ENCODE results near the gene CDC42BPB.
A peak's percentile ranks its signal among the peaks of the same experiment; 100 is the strongest.

CDC42BPB gene

GRCh38 chr14:102907980-102908730, 149.2 kb downstream of the CDC42BPB start:
- peak; percentile 55 for DNase-seq

DNA sequence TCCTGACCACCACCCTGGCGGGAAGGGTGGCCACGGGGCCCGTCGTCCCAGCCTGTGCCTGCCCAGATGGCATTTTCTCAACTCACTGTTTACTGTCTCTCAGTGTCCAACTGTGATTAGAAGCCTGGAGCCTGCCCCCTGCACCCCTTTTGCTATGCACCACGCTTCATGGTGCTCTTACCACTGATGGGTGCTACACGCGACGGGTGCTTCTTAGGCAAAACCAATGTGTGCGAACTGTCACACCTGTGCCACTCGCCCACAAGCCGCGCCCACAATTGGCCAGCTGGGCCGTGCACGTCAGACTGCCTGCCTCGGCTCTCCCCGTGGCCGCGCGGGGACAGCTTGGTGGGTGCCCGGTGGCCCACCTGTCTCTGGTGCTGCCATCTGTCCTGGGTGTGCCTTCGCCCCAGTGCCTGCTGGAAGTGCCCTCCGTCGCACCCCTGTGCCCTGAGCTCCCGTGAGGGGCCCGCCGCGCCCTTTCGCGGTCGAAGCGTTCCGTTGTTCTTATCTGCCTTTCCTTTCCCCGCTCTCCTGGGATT, 150.0 kb downstream of the CDC42BPB start:
- peak; percentile 61 for DNase-seq

- DNase-seq: peak; percentile 47
Measured at GRCh38 chr14:102906616-102907302, 150.6 kb downstream of the CDC42BPB start.

DNA sequence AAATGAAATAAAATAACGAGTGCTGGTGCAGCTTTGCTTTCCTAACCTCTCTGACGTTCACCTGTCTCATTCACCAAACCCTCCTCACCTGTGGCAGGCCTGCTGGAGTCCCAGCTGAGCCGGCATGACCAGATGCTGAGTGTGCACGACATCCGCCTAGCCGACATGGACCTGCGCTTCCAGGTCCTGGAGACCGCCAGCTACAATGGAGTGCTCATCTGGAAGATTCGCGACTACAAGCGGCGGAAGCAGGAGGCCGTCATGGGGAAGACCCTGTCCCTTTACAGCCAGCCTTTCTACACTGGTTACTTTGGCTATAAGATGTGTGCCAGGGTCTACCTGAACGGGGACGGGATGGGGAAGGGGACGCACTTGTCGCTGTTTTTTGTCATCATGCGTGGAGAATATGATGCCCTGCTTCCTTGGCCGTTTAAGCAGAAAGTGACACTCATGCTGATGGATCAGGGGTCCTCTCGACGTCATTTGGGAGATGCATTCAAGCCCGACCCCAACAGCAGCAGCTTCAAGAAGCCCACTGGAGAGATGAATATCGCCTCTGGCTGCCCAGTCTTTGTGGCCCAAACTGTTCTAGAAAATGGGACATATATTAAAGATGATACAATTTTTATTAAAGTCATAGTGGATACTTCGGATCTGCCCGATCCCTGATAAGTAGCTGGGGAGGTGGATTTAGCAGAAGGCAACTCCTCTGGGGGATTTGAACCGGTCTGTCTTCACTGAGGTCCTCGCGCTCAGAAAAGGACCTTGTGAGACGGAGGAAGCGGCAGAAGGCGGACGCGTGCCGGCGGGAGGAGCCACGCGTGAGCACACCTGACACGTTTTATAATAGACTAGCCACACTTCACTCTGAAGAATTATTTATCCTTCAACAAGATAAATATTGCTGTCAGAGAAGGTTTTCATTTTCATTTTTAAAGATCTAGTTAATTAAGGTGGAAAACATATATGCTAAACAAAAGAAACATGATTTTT, 151.9 kb downstream of the CDC42BPB start:
- peak; percentile 53 for DNase-seq

DNA sequence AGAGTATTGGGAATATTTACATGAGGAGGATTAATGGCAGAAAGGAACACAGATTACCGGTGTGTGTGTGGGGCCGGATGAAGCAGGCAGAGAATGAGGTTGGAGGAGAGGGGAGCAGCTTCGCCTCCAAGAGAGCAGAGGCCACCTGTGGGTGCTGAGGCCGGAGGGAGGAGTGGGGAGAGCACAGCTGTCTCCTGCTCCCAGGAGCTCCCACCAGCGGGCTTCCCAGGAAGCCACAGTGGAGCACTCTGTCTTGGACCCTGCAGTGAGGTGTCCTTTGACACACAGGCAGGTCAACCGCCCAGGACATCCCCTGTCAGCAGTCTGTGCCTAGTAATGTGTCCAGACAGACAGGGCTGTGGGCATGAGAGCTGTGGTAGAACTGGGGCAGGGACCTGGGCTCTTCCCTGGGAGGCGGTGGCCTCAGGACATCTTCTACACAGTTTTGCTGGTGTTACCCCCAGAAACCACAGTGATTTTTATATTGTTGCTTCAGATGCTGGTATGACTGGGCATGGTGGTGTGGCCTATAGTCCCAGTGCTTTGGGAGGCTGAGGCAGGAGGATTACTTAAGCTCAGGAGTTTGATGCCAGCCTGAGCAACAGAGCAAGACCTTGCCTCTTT, 153.3 kb downstream of the CDC42BPB start:
- DNase-seq: peak; percentile 48

GRCh38 chr14:102903248-102903888, 154.0 kb downstream of the CDC42BPB start:
- DNase-seq: peak; percentile 52

GRCh38 chr14:102902523-102903247, 154.7 kb downstream of the CDC42BPB start:
- peak; percentile 58 for DNase-seq

DNA sequence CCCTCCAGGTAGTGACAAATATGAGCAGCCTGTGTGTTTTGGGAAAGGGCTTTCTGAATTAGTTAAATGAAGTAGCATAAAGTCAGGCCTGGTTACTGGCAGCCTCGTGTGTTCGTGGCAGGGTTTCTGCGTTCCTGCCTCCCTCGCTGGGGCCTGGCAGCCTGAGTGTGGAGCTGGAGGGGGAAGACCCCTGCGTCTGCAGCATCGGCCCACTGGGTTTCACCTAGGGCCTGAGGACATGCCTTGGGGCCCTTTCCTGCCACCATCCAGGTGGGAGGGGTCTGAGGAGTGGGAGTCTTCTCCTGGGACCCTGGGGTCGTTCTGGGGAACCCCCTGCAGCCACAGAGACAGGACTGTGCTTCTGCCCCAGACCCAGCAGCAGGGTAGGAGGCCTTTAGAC, 155.3 kb downstream of the CDC42BPB start:
- DNase-seq: peak; percentile 52

- DNase-seq: no peak
Measured at GRCh38 chr14:102901633-102902032, 155.7 kb downstream of the CDC42BPB start.

DNA sequence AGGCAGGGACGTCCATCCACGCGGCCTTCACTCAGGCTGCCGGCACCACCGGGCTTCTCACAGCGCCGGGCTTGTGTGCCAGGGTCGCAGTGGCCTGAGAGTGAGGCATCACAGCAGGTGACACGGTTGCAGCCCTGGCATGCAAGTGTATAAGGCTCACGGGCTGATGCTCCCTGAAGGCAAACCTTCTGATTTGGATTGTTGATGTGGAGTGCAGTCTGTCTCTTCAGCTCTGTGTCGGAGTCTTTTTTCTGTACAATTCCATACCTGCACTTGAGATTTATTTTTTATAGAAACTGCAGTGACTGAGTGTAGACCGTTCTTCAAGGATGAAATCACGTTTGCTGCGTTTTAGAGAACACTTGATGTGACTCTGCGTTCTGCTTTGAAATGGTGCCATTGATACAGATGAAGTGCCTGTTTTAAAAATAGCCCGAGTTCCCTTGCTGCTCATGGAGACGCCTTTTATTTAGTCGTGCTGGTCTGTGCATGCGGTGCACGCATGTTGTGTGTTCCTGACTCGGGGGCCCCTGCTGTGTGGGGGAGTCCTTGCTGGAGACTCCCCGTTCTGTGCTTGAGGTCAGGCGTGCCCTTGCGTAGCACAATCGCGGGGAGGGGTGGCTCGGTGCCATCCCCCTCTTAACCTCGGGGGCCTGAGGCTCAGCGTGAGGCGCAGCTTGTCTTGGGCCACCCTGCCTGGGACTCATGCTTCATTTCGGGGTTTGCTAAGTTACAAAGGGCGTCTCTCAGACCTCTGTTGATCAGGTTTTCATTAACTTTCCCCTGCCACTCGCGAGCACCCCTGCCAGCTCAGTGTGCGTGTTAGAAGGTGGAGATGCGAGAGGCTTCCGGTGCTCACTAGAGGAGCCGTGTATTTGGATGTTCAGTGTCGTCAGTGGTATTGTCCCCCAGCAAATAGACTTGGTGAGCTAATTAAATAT, 156.4 kb downstream of the CDC42BPB start:
- DNase-seq: peak; percentile 59

DNA sequence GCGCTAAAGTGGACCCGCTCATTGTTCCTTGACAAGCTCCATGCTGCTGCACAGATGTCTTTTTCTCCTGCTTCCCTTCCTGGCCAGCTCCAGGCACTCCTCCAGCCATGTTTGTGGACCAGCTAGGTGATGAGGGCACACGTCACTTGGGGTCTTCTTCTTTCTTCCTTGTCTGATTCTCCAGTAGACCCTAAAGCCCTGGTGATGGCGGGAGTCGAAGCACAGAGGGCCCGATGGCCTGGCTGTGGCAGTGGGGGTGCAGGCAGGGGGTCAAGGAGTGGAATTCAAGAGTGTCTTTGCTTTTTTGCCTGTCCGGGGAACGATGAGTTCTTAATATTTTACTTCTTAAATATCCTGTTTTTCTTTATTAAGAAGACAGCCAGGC, 157.8 kb downstream of the CDC42BPB start:
- DNase-seq: peak; percentile 28

GRCh38 chr14:102898776-102899515, 158.4 kb downstream of the CDC42BPB start:
- DNase-seq: peak; percentile 59

DNA sequence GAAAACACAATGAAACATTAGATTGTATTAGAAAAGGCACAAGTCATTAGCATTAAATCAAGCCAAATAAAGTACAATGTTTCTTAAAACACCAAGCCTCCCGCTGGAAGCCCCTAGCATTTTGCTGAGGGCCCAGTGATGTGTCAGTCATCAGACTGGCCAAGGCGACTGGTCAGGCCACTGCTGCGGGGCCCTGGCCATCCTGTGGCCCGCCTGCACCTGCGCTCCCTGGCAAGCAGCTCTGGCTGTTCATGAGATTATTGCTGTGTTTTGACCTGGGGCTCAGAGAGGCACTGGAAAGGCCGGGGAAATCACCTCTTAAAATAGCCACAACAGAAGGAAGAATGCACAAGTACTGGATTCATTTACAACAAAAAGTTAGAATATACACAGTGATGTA, 159.1 kb downstream of the CDC42BPB start:
- peak; percentile 44 for DNase-seq

DNA sequence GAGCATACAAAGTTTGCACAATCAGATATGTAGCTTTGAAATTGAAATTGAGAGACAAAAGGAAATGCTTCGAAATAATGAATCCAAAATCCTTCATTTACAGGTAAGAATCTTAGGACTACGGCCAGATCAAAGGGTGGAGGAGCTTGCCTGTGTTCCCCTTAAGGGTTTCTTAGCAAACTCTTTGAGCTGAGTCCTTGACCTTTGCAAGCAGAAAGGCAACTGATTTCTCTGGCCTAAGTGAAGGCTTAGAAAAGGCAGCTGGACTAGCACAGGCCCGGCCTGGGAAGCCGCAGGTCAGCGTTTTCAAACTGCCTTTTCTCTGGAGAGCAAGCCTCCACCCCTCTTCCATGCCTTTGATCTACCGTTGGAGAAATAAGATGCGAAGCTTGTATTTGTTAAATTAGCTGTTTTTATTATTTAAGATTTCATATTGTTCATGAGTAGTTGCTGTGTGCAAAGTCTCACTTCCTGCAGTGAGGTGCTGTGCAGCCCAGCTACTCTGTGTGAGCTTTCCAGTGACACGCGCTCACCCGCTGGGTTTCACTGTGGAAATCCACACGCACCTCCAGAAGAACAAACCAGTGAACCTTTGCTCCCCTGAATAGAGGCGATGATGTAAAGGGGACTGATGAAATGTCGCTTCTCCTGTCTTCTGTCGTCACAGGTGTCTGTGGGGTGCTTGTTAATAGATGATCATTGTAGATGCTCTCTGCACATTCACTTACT, 159.9 kb downstream of the CDC42BPB start:
- peak; percentile 46 for DNase-seq

DNA sequence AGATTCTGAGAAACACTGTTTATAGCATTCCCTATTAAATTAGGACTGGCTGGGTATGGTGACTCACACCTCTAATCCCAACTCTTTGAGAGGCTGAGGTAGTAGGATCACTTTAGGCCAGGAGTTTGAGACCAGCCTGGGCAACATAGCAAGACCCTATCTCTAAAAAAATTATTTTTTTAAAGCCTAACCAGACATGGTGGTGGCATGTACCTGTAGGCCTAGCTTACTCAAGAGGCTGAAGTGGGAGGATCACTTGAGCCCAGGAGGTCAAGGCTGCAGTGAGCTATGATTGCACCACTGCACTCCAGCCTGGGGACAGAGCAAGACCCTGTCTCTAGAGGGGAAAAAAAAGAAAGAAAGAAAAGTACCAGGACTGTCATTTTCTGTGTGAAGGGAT, 160.6 kb downstream of the CDC42BPB start:
- DNase-seq: peak; percentile 24

DNA sequence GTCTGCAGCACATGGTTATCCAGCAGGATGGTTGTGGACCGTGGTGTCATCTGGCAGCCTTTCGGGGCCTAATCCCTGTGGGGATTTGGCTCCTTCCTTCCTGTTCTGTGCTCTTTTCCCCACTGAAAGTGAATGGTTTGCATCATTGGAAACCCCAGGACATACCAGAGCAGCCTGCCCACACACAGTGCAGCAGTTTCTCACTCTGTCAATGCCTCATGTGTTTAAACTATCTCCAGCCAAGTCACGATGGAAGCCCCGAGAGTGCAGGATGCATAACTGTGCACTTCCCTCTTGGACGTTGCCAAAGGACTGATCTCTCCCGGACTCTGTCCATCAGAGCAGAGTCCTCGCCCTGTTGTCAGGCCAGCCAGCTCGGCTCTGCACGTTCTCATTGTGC, 163.9 kb downstream of the CDC42BPB start:
- peak; percentile 55 for DNase-seq

GRCh38 chr14:102892651-102893050, 164.7 kb downstream of the CDC42BPB start:
- DNase-seq: no peak

GRCh38 chr14:102891556-102891955, 165.8 kb downstream of the CDC42BPB start:
- DNase-seq: no peak

DNA sequence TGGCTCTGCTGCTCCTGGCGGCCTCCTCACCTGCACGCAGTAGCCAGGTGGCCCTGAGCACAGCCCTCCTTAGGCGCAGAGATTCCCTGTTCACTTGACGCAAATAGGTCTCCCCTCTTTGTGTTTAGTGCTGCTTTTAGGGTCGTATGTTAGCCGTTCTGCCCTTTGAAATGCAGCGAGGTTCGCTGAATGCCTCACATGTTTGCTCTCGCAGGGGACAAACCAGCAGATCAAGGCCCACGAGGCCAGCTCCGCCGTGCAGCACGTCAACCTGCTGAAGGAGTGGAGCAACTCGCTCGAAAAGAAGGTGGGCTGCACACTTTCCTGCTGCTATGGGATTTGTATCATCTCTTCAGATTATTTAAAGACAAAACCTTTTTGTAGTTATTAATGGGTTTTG, 166.2 kb downstream of the CDC42BPB start:
- peak; percentile 46 for DNase-seq

All from activated effector memory CD4-positive, alpha-beta T cell treated with anti-CD3 and anti-CD28 coated beads, Interleukin-2, amount 50 U/mL, for 16 hours (primary cell).